OCI-LY7 (cell line): ENCODE data around the gene RBM19. TPM values are rescaled to one million over a fixed set of nuclear protein-coding genes. Genes with fewer than 3 reads are reported as not detected.

Experiments
- BruUV-seq: library from RNA; stranded (reverse); fragments of 400-500 nt; replicated peaks from 2 replicates; lab custom pipeline; 2021; lab: Mats Ljungman, UMichigan
- CTCF ChIA-PET: fragments of 300-600 bp; sonication (Branson Sonifier 250); formaldehyde crosslinking; loops from one replicate; lab custom pipeline; 2022; ENCODE audit warnings: antibody characterized with exemption; ENCODE audit not compliant: unreplicated experiment; lab: Charles Lee
- POLR2A ChIA-PET: fragments of 300-600 bp; sonication (Branson Sonifier 250); formaldehyde crosslinking; loops from one replicate; lab custom pipeline; 2022; ENCODE audit warnings: antibody characterized with exemption; lab: Charles Lee
- DNase-seq: peaks from one replicate; pipeline ENCODE4 v3.0.0-alpha.2; 2015; ENCODE audit warnings: low spot score
- H2AFZ ChIP-seq: fragments of 200-600 bp; sonication (generic), shearing (Covaris generic); 2 replicates; pipeline ENCODE4 v1.6.1; 2014; ENCODE audit warnings: mild to moderate bottlenecking, antibody characterized with exemption, low read length, moderate library complexity
- H3K27ac ChIP-seq: fragments of 200-600 bp; sonication (generic); 2 replicates; pipeline ENCODE4 v1.5.1; 2014; ENCODE audit warnings: mixed run types, low read depth, mild to moderate bottlenecking, moderate library complexity, low read length, inconsistent platforms; ENCODE audit not compliant: poor library complexity, severe bottlenecking
- H3K36me3 ChIP-seq: fragments of 200-600 bp; sonication (generic); 2 replicates; pipeline ENCODE4 v1.6.1; 2014; ENCODE audit warnings: mild to moderate bottlenecking, antibody characterized with exemption, low read length, moderate library complexity, mixed read lengths; ENCODE audit not compliant: insufficient read depth
- H3K4me1 ChIP-seq: fragments of 200-600 bp; sonication (generic); 2 replicates; pipeline ENCODE4 v1.5.1; 2014; ENCODE audit warnings: mild to moderate bottlenecking, low read length; ENCODE audit not compliant: insufficient read depth, poor library complexity, severe bottlenecking
- H3K4me2 ChIP-seq: fragments of 200-600 bp; sonication (generic); 2 replicates; pipeline ENCODE4 v1.6.1; 2014; ENCODE audit warnings: mild to moderate bottlenecking, low read length
- H3K4me3 ChIP-seq: fragments of 200-600 bp; sonication (generic); 2 replicates; pipeline ENCODE4 v1.5.1; 2014; ENCODE audit warnings: mild to moderate bottlenecking, low read depth, low read length; ENCODE audit not compliant: poor library complexity, severe bottlenecking
- H3K79me2 ChIP-seq: fragments of 200-600 bp; sonication (generic); 2 replicates; pipeline ENCODE4 v1.6.1; 2016; ENCODE audit warnings: low read depth, mild to moderate bottlenecking, low read length, moderate library complexity, mixed read lengths; ENCODE audit not compliant: insufficient read depth
- H3K9me2 ChIP-seq: fragments of 200-600 bp; sonication (generic); 2 replicates; pipeline ENCODE4 v1.6.1; 2016; ENCODE audit warnings: mild to moderate bottlenecking, low read length, mixed read lengths; ENCODE audit not compliant: insufficient read depth
- H3K9me3 ChIP-seq: fragments of 200-600 bp; sonication (generic); 2 replicates; pipeline ENCODE4 v1.6.1; 2014; ENCODE audit warnings: mild to moderate bottlenecking, mixed run types, low read length, mixed read lengths
- H4K20me1 ChIP-seq: fragments of 200-600 bp; sonication (generic); 2 replicates; pipeline ENCODE4 v1.6.1; 2014; ENCODE audit warnings: mild to moderate bottlenecking, antibody characterized with exemption, low read length, moderate library complexity, mixed read lengths; ENCODE audit not compliant: insufficient read depth
- EZH2phosphoT487 ChIP-seq: fragments of 200-600 bp; sonication (generic); IDR thresholded peaks from 2 replicates; pipeline ENCODE4 v1.6.1; 2018; ENCODE audit warnings: low read depth, borderline replicate concordance, mild to moderate bottlenecking, mixed run types, antibody characterized with exemption, low read length, moderate library complexity, mixed read lengths
- intact Hi-C: fragments of 100-400 bp; cut with micrococcal nuclease; formaldehyde crosslinking; loops from one replicate; pipeline ENCODE4 v1.10.0; 2022; ENCODE audit not compliant: unreplicated experiment
- total RNA-seq, 2 experiments: library from RNA; depleted of rRNA in 1 of 2; stranded (reverse); fragments of >200 nt in 1 of 2; shearing (Covaris generic) in 1 of 2; gene quantifications; 2 replicates each; pipeline ENCODE4 v1.2.3, GENCODE V29; 2014 to 2022
- TF ChIP-seq, protein P1 (sequence below): fragments of 200-600 bp; sonication (generic); conservative IDR thresholded peaks from 2 replicates; pipeline ENCODE4 v1.5.1; 2014; ENCODE audit warnings: mild to moderate bottlenecking, antibody characterized with exemption, low read length, moderate library complexity, mixed read lengths

The RBM19 gene
- total RNA-seq, 2 experiments from 2014 or later, result 37.8 to 46.2 TPM

- DNase-seq, result no peak
- Histone ChIP-seq H3K9me2 (no peaks in the 10 kb centered on the region), H3K36me3 (no peaks in the 10 kb centered on the region), H2AFZ (no peak overlapping the region), H3K4me2 (no peak overlapping the region), H3K27ac (no peak overlapping the region), H3K9me3 (no peaks in the 10 kb centered on the region), H3K4me1 (peaks cover 12% of the 10 kb centered on the region), H3K4me3 (no peak overlapping the region), H3K79me2 (no peaks in the 10 kb centered on the region), H4K20me1 (no peaks in the 10 kb centered on the region)
- TF ChIP-seq EZH2phosphoT487, result no peak
- TF ChIP-seq, protein P1, sequence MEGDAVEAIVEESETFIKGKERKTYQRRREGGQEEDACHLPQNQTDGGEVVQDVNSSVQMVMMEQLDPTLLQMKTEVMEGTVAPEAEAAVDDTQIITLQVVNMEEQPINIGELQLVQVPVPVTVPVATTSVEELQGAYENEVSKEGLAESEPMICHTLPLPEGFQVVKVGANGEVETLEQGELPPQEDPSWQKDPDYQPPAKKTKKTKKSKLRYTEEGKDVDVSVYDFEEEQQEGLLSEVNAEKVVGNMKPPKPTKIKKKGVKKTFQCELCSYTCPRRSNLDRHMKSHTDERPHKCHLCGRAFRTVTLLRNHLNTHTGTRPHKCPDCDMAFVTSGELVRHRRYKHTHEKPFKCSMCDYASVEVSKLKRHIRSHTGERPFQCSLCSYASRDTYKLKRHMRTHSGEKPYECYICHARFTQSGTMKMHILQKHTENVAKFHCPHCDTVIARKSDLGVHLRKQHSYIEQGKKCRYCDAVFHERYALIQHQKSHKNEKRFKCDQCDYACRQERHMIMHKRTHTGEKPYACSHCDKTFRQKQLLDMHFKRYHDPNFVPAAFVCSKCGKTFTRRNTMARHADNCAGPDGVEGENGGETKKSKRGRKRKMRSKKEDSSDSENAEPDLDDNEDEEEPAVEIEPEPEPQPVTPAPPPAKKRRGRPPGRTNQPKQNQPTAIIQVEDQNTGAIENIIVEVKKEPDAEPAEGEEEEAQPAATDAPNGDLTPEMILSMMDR, result no peak
- CTCF ChIA-PET, result no interaction called here
- no TSS peak for BruUV-seq
- intact Hi-C loops, result no loop called here
- POLR2A ChIA-PET, result no interaction called here
These were observed 135.1 kb downstream of the RBM19 start for GRCh38 chr12:113831016-113831415.

DNA sequence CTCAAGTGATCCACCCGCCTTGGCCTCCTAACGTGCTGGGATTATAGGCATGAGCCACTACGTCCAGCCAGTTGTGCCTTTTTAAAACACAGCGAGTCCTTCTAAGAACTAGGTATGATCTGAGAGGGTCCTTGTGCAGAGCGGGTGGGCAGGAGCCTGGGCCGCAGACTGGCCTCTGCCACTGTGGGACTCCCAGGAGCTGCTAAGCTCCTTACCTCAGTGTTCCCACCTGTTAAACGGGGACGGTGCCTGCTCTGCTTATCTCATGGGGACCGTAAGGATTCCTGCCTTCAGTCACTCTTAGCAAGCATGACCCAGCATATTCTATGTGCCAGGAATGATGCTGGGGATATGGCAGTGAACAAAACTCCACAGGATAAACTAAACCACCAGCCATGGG lies 136.9 kb downstream of the RBM19 start:
- Histone ChIP-seq H3K27ac (no peak overlapping the region), H3K4me1 (peaks cover 12% of the 10 kb centered on the region), H3K9me2 (no peaks in the 10 kb centered on the region), H3K4me2 (no peak overlapping the region), H3K9me3 (no peaks in the 10 kb centered on the region), H3K4me3 (no peak overlapping the region), H3K79me2 (no peaks in the 10 kb centered on the region), H3K36me3 (no peaks in the 10 kb centered on the region), H4K20me1 (no peaks in the 10 kb centered on the region), H2AFZ (no peak overlapping the region)
- BruUV-seq, result no TSS peak
- no peak for DNase-seq
- ChIA-PET CTCF (no interaction called here), POLR2A (no interaction called here)
- TF ChIP-seq, protein P1, result no peak
- TF ChIP-seq EZH2phosphoT487, result no peak
- intact Hi-C loops, result no loop called here

DNA sequence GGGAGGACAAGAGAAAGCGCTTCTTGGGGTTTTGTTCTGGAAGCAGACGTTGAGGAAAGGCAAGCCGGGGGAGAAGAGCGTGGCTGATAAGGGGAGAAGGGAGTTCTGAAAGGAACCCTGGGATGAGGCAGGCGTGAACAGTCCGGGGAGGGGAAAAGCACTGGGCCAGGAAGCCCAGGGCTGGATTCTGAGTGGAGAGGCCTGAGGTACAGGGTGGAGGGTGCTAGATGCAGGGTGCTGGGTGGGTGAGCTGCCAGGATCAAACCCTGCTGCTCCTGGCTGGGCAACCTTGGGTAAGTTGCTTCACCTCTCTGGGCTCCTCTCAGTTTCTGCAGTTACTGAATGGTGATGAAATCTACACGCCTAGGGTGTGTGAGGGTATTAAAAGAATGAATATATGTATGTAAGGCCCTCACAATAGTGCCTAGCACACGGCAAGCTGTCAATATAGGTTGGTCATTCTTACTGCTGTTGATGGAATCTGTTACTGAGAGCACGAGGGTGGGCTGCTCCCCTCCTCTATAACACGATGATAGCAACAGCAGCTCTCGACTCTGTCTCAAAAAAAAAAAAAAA lies 138.5 kb downstream of the RBM19 start:
- intact Hi-C loops, result no loop called here
- BruUV-seq, result no TSS peak
- Histone ChIP-seq H3K9me3 (no peaks in the 10 kb centered on the region), H3K27ac (no peak overlapping the region), H3K79me2 (no peaks in the 10 kb centered on the region), H3K9me2 (no peaks in the 10 kb centered on the region), H3K4me2 (no peak overlapping the region), H2AFZ (no peak overlapping the region), H3K4me3 (no peak overlapping the region), H3K4me1 (peaks cover 4% of the 10 kb centered on the region), H3K36me3 (no peaks in the 10 kb centered on the region), H4K20me1 (no peaks in the 10 kb centered on the region)
- no peak for DNase-seq
- ChIA-PET POLR2A (no interaction called here), CTCF (interaction anchor here (0.6 to 1.3 kb wide), 2 partner anchors 14 to 783 kb away, joined by 5 read pairs; no protein-coding TSS in a partner anchor)
- TF ChIP-seq EZH2phosphoT487, result no peak
- TF ChIP-seq, protein P1, result no peak
